ENCODE data around the gene AFF3.

DNA sequence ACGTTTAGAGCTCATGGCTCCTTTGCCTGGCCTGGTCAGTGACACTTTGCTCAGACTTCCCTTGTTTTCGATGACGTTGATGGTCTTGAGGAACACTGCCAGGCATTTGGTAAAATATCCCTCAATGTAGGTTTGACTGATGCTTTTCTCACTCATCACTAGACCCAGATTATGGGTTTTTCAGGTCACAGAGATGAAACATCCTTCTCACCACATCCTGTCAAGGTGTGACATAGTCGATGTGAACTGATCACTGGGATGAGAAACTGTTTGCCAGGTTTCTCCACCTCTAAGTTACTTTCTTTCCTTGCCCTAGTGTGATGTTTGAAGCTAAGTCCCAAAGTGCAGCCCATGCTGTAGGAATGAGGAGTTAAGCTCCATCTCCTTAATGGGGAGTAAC, 81.5 kb downstream of the AFF3 start:
- TF ChIP-seq, protein P1, sequence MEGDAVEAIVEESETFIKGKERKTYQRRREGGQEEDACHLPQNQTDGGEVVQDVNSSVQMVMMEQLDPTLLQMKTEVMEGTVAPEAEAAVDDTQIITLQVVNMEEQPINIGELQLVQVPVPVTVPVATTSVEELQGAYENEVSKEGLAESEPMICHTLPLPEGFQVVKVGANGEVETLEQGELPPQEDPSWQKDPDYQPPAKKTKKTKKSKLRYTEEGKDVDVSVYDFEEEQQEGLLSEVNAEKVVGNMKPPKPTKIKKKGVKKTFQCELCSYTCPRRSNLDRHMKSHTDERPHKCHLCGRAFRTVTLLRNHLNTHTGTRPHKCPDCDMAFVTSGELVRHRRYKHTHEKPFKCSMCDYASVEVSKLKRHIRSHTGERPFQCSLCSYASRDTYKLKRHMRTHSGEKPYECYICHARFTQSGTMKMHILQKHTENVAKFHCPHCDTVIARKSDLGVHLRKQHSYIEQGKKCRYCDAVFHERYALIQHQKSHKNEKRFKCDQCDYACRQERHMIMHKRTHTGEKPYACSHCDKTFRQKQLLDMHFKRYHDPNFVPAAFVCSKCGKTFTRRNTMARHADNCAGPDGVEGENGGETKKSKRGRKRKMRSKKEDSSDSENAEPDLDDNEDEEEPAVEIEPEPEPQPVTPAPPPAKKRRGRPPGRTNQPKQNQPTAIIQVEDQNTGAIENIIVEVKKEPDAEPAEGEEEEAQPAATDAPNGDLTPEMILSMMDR (IDR thresholded peaks at IDR 0.05; ENCODE audit: low read depth, low read length, poor library complexity, severe bottlenecking), result no peak
- no peak for TF ChIP-seq EZH2phosphoT487 (IDR thresholded peaks at IDR 0.05; ENCODE audit: borderline replicate concordance, low read length)
